Mucosa of descending colon (tissue), 3 donors: Measurements from ENCODE around the gene GRK5. TPM values are rescaled to one million over a fixed set of nuclear protein-coding genes. Genes with fewer than 3 reads are reported as not detected.

Source experiments
- ATAC-seq: fragments of 200-7000 bp; cut with Tn5 transposase; one replicate; pipeline ENCODE4 v1.9.1; 2020; ENCODE audit warnings: mild to moderate bottlenecking, moderate library complexity
- DNase-seq, 3 donors: peaks; one replicate each; pipeline ENCODE4 v3.0.0-alpha.2; 2020
- H3K36me3 ChIP-seq: fragments of 200-600 bp; one replicate; pipeline ENCODE4 v1.8.0; 2021; ENCODE audit warnings: low read depth, mild to moderate bottlenecking
- H3K4me1 ChIP-seq: fragments of 200-600 bp; one replicate; pipeline ENCODE4 v1.8.0; 2021; ENCODE audit warnings: low read depth, mild to moderate bottlenecking
- H3K4me3 ChIP-seq: fragments of 200-600 bp; one replicate; pipeline ENCODE4 v1.8.0; 2021; ENCODE audit warnings: mild to moderate bottlenecking
- H3K9me3 ChIP-seq: fragments of 200-600 bp; one replicate; pipeline ENCODE4 v1.8.0; 2021; ENCODE audit warnings: mild to moderate bottlenecking
- intact Hi-C, 2 donors: fragments of 100-400 bp; cut with DNase I in 1 of 2; cut with micrococcal nuclease in 1 of 2; formaldehyde crosslinking; loops; one replicate each; pipeline versions ENCODE4 v1.11.0 to v1.11.1; 2022; cut with DNase I, micrococcal nuclease
- total RNA-seq, 3 donors: library from RNA; stranded (reverse); fragmentation: NEBNext Ultra II Directional in 2 of 3; extraction: Animal tissue kit (Norgen Biotek cat#: 25700) in 2 of 3; gene quantifications; one replicate each; pipeline versions ENCODE4 v1.2.1 to v1.2.4, GENCODE V29; 2021 to 2023
- TF ChIP-seq, protein P1 (sequence below): fragments of 200-600 bp; IDR thresholded peaks from one replicate; pipeline ENCODE4 v1.8.0; 2022; ENCODE audit warnings: antibody characterized with exemption, mild to moderate bottlenecking
- donor health status: DM: no; HTN: no; CAD: no; lungs with moderate emphysema.
- donor health status: DM: no; HTN: no; CAD: no.
- donor health status: DM: no; HTN: yes; CAD: no.

Gene GRK5
- total RNA-seq, 3 donors from 2014 or later: 6.6 to 27.1 (median 8.3) TPM

DNA sequence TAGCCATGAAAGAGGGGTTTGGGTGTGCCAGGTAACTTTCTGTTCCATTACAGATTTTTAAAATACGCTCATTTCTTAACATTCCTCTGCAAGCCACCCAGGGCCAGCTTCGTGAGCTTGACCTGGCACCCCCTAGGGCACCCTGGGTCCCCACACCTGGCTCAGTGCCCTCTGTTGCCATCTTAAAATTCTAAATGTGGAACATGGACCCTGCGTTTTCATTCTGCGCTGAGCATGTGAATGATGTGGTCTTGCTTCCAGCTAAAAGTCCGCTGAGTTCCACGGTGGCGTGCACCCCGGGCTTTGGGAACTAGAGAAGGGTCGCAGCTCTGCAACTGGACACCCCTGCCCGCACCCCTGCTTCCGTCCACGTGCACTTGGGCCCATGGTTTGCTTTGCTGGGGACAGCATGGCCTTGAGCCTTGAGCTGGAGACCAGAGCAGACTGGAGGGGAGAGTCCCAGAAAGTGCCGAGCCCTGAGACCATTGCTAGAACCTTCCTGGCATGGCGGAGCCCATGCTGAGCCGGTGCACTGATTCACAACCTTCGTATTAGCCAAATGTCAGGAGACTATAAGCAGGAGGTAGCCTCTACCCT, 244.0 kb downstream of the GRK5 start:
- Histone ChIP-seq H3K4me1 (no peaks in the 10 kb centered on the region), H3K4me3 (no peak overlapping the region), H3K9me3 (no peaks in the 10 kb centered on the region), H3K36me3 (no peaks in the 10 kb centered on the region)
- ATAC-seq (no peak), DNase-seq (no peak)
- intact Hi-C loops: no loop called here
- TF ChIP-seq, protein P1, sequence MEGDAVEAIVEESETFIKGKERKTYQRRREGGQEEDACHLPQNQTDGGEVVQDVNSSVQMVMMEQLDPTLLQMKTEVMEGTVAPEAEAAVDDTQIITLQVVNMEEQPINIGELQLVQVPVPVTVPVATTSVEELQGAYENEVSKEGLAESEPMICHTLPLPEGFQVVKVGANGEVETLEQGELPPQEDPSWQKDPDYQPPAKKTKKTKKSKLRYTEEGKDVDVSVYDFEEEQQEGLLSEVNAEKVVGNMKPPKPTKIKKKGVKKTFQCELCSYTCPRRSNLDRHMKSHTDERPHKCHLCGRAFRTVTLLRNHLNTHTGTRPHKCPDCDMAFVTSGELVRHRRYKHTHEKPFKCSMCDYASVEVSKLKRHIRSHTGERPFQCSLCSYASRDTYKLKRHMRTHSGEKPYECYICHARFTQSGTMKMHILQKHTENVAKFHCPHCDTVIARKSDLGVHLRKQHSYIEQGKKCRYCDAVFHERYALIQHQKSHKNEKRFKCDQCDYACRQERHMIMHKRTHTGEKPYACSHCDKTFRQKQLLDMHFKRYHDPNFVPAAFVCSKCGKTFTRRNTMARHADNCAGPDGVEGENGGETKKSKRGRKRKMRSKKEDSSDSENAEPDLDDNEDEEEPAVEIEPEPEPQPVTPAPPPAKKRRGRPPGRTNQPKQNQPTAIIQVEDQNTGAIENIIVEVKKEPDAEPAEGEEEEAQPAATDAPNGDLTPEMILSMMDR: no peak

DNA sequence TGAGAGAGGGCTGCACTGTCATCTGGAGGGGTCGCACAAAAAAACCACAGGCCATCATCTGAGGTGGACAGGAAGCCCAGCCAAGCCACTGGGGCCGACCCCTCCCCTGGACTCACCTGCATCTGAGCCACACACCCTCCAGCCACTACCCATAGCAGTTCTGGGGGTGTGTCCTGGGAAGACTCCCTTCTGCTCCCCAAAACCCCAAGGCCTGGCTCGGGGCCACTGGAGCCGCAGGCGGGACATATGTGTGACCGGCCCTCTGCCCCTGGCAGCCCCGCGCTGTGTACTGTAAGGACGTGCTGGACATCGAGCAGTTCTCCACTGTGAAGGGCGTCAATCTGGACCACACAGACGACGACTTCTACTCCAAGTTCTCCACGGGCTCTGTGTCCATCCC, 245.0 kb downstream of the GRK5 start:
- no peak for DNase-seq
- no peak for ATAC-seq
- no peaks in the 10 kb centered on the region for H3K9me3 ChIP-seq
- H3K4me1 ChIP-seq: no peaks in the 10 kb centered on the region
- no peaks in the 10 kb centered on the region for H3K36me3 ChIP-seq
- intact Hi-C loops: no loop called here
- H3K4me3 ChIP-seq: no peak overlapping the region
- TF ChIP-seq, protein P1: no peak

DNA sequence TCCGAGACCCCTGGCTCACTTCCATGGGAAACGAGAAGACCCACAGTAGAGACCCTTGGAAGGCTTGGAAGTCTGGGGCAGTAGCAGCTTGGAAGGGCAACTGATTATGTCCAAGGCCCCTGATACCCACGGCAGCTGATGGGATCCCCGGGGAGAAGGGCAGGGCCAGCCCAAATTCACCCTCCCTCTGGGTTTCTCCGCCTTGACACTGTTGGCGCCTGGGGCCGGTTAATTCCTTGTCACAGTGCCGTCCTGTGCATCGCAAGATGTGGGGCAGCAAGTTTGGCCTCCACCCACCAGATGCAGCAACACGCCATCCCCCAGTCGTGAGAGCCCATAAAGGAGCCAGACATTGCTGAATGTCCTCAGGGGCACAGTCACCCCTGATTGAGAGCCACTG, 245.9 kb downstream of the GRK5 start:
- Histone ChIP-seq H3K4me1 (no peaks in the 10 kb centered on the region), H3K36me3 (no peaks in the 10 kb centered on the region), H3K9me3 (no peaks in the 10 kb centered on the region), H3K4me3 (no peak overlapping the region)
- DNase-seq (no peak), ATAC-seq (no peak)
- TF ChIP-seq, protein P1: no peak
- intact Hi-C loops: no loop called here

DNA sequence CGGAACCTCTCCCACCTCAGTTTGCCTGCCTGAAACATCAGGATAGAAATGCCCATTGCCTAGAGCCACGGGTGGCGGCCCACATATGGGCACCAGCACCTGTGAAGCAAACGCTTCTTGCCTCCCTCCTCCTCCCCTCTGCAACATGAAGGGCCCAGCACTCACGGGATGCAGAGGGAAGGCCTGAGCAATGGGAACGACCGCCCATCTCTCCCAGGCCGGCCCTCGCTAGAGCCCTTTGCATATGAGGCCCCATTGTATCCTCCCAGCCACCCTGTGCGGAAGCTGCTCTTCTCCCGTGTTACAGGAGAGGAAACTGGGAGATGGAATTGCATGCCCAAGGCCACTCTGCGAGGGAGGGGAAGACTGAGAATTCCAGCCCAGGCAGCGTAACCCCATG, 246.9 kb downstream of the GRK5 start:
- no peaks in the 10 kb centered on the region for H3K9me3 ChIP-seq
- no peak overlapping the region for H3K4me3 ChIP-seq
- ATAC-seq (no peak), DNase-seq (no peak)
- H3K4me1 ChIP-seq: no peaks in the 10 kb centered on the region
- intact Hi-C loops: no loop called here
- no peaks in the 10 kb centered on the region for H3K36me3 ChIP-seq
- TF ChIP-seq, protein P1: no peak

DNA sequence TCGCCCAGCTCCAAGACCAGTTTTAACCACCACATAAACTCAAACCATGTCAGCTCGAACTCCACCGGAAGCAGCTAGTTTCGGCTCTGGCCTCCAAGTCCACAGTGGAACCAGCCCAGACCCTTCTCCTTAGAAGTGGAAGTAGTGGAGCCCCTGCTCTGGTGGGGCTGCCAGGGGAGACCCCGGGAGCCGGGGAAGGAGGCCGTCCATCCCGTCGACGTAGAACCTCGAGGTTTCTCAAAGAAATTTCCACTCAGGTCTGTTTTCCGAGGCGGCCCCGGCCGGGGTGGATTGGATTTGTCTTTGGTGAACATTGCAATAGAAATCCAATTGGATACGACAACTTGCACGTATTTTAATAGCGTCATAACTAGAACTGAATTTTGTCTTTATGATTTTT, 247.6 kb downstream of the GRK5 start:
- H3K36me3 ChIP-seq: no peaks in the 10 kb centered on the region
- no peaks in the 10 kb centered on the region for H3K9me3 ChIP-seq
- TF ChIP-seq, protein P1: no peak
- H3K4me1 ChIP-seq: no peaks in the 10 kb centered on the region
- ATAC-seq (no peak), DNase-seq (no peak)
- intact Hi-C loops: no loop called here
- H3K4me3 ChIP-seq: no peak overlapping the region
